Natural killer cell (primary cell): ENCODE measurements around the gene FIGLA. TPM values are rescaled to one million over a fixed set of nuclear protein-coding genes. Genes with fewer than 3 reads are reported as not detected.

ENCODE experiments used
- ATAC-seq, 3 donors: fragments of 150-1000 bp in 2 of 3; fragments of 200-7000 bp in 1 of 3; cut with Tn5 transposase; 1 replicate in 1 of 3; 2 replicates in 2 of 3; pipeline ENCODE4 v1.10.0; 2021; ENCODE audit warnings: mild to moderate bottlenecking in 2 of 3, moderate library complexity in 2 of 3
- DNase-seq, 2 donors: peaks; one replicate each; pipeline versions ENCODE4 v3.0.0 to v3.0.0-alpha.2; 2013 to 2021; ENCODE audit warnings: mixed read lengths in 1 of 2
- H3K27ac ChIP-seq: one replicate; pipeline ENCODE4 v1.5.1; 2013; ENCODE audit warnings: mild to moderate bottlenecking, low read length
- H3K27me3 ChIP-seq: one replicate; pipeline ENCODE4 v1.6.1; 2013; ENCODE audit warnings: low read length; ENCODE audit not compliant: control insufficient read depth, insufficient read depth
- H3K36me3 ChIP-seq: one replicate; pipeline ENCODE4 v1.6.1; 2013; ENCODE audit warnings: low read length; ENCODE audit not compliant: control insufficient read depth, insufficient read depth
- H3K4me1 ChIP-seq: one replicate; pipeline ENCODE4 v1.6.1; 2013; ENCODE audit warnings: low read length; ENCODE audit not compliant: control insufficient read depth, insufficient read depth
- H3K4me3 ChIP-seq: one replicate; pipeline ENCODE4 v1.5.1; 2013; ENCODE audit warnings: low read length
- H3K9me3 ChIP-seq: one replicate; pipeline ENCODE4 v1.6.1; 2013; ENCODE audit warnings: low read length; ENCODE audit not compliant: control insufficient read depth, insufficient read depth
- H3K27ac Mint-ChIP-seq, 2 donors: one replicate each; pipeline ENCODE4 v1.8.0; 2022; ENCODE audit warnings: mild to moderate bottlenecking in 2 of 2, mixed read lengths in 2 of 2, moderate library complexity in 1 of 2
- H3K27me3 Mint-ChIP-seq, 2 donors: one replicate each; pipeline ENCODE4 v1.8.0; 2022; ENCODE audit warnings: low read depth in 2 of 2, mixed read lengths in 2 of 2
- H3K36me3 Mint-ChIP-seq: one replicate; pipeline ENCODE4 v1.8.0; 2022; ENCODE audit warnings: mixed read lengths
- H3K4me1 Mint-ChIP-seq, 2 donors: one replicate each; pipeline ENCODE4 v1.8.0; 2022; ENCODE audit warnings: mixed read lengths in 2 of 2
- H3K4me3 Mint-ChIP-seq: one replicate; pipeline ENCODE4 v1.8.0; 2022; ENCODE audit warnings: mild to moderate bottlenecking, moderate library complexity, mixed read lengths
- H3K9me3 Mint-ChIP-seq, 2 donors: one replicate each; pipeline ENCODE4 v1.8.0; 2022; ENCODE audit warnings: mixed read lengths in 2 of 2
- WGBS: methylation state at CpG from one replicate; pipeline ENCODE4 v1.1.7; 2013; ENCODE audit warnings: missing lambda C conversion rate; ENCODE audit not compliant: insufficient coverage; 5-methylcytosine and 5-hydroxymethylcytosine counted together
- intact Hi-C: fragments of 100-400 bp; cut with micrococcal nuclease; formaldehyde crosslinking; loops from one replicate; pipeline ENCODE4 v1.14.2; 2022
- total RNA-seq, 4 donors: library from RNA; stranded (reverse); fragments of 120-200 nt in 1 of 4; gene quantifications; one replicate each; pipeline versions ENCODE4 v1.2.3 to v1.2.4, GENCODE V29; 2013 to 2022
- TF ChIP-seq, protein P1 (sequence below): fragments of 200-600 bp; IDR thresholded peaks from one replicate; pipeline ENCODE4 v1.8.0; 2022; ENCODE audit warnings: antibody characterized with exemption

The FIGLA gene
- total RNA-seq, 3 donors from 2014 or later (not counting 1 experiment from before 2014, with no cell fraction given) = not detected

GRCh38 chr2:70789304-70790135, 923 bp downstream of the FIGLA start:
- Histone ChIP-seq H3K27me3 (peaks cover 24% of the 10 kb centered on the region), H3K9me3 (no peaks in the 10 kb centered on the region), H3K36me3 (no peaks in the 10 kb centered on the region), H3K4me1 (peaks cover 14% of the 10 kb centered on the region), H3K27ac (no peak overlapping the region), H3K4me3 (peak overlapping the region; percentile 18)
- ATAC-seq (peak; percentile 58 to 86 (median 76)), DNase-seq (peak; percentile 58 to 80)
- Mint-ChIP-seq H3K9me3 (no peaks in the 10 kb centered on the region), H3K27me3 (peaks cover 45 to 65% of the 10 kb centered on the region in 2 donors), H3K4me3 (peak overlapping the region; percentile 93), H3K27ac (peak overlapping the region in 1 of 2 donors; percentile 34), H3K4me1 (peaks cover 8 to 18% of the 10 kb centered on the region in 2 donors), H3K36me3 (no peaks in the 10 kb centered on the region)
- intact Hi-C loops = loop anchor here (1.0 to 2.0 kb wide), 4 partner anchors 73 to 158 kb away; no protein-coding TSS in a partner anchor
- whole genome bisulfite sequencing = 4% methylated on average over 32 of the region's 33 CpGs
- TF ChIP-seq, protein P1, sequence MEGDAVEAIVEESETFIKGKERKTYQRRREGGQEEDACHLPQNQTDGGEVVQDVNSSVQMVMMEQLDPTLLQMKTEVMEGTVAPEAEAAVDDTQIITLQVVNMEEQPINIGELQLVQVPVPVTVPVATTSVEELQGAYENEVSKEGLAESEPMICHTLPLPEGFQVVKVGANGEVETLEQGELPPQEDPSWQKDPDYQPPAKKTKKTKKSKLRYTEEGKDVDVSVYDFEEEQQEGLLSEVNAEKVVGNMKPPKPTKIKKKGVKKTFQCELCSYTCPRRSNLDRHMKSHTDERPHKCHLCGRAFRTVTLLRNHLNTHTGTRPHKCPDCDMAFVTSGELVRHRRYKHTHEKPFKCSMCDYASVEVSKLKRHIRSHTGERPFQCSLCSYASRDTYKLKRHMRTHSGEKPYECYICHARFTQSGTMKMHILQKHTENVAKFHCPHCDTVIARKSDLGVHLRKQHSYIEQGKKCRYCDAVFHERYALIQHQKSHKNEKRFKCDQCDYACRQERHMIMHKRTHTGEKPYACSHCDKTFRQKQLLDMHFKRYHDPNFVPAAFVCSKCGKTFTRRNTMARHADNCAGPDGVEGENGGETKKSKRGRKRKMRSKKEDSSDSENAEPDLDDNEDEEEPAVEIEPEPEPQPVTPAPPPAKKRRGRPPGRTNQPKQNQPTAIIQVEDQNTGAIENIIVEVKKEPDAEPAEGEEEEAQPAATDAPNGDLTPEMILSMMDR = peak; percentile 71

- peaks cover 10% of the 10 kb centered on the region for H3K4me1 ChIP-seq
- 15% methylated on average over 5 of the region's 7 CpGs for WGBS
- intact Hi-C loops = no loop called here
- TF ChIP-seq, protein P1 = peak; percentile 19
- no peak overlapping the region for H3K27ac ChIP-seq
- H3K27me3 Mint-ChIP-seq = peaks cover 31 to 40% of the 10 kb centered on the region in 2 donors
- no peaks in the 10 kb centered on the region for H3K9me3 ChIP-seq
- no peak overlapping the region for H3K27ac Mint-ChIP-seq
- H3K4me1 Mint-ChIP-seq = peaks cover 14 to 16% of the 10 kb centered on the region in 2 donors
- no peaks in the 10 kb centered on the region for H3K36me3 ChIP-seq
- H3K4me3 ChIP-seq = no peak overlapping the region
- peak; percentile 58 to 62 (median 58) for ATAC-seq
- peaks cover 8% of the 10 kb centered on the region for H3K27me3 ChIP-seq
- peak; percentile 23 to 71 for DNase-seq
- H3K9me3 Mint-ChIP-seq = no peaks in the 10 kb centered on the region
- no peaks in the 10 kb centered on the region for H3K36me3 Mint-ChIP-seq
- no peak overlapping the region for H3K4me3 Mint-ChIP-seq
Observed at GRCh38 chr2:70785137-70785911, 5.1 kb downstream of the FIGLA start.

GRCh38 chr2:70784320-70784719, 6.1 kb downstream of the FIGLA start:
- 90% methylated on average over 2 of the region's 2 CpGs for WGBS
- H3K36me3 Mint-ChIP-seq = no peaks in the 10 kb centered on the region
- H3K27me3 ChIP-seq = peaks cover 3% of the 10 kb centered on the region
- H3K4me3 ChIP-seq = no peak overlapping the region
- ATAC-seq (no peak), DNase-seq (no peak)
- no peak overlapping the region for H3K27ac Mint-ChIP-seq
- intact Hi-C loops = no loop called here
- peaks cover 8 to 13% of the 10 kb centered on the region in 2 donors for H3K4me1 Mint-ChIP-seq
- H3K27ac ChIP-seq = no peak overlapping the region
- no peaks in the 10 kb centered on the region for H3K36me3 ChIP-seq
- H3K27me3 Mint-ChIP-seq = peaks cover 34 to 43% of the 10 kb centered on the region in 2 donors
- H3K9me3 ChIP-seq = no peaks in the 10 kb centered on the region
- peak overlapping the region; percentile 21 for H3K4me3 Mint-ChIP-seq
- no peaks in the 10 kb centered on the region for H3K9me3 Mint-ChIP-seq
- TF ChIP-seq, protein P1 = no peak
- H3K4me1 ChIP-seq = no peaks in the 10 kb centered on the region
